ENCODE measurements around the gene PRDX5.

The PRDX5 gene

DNA sequence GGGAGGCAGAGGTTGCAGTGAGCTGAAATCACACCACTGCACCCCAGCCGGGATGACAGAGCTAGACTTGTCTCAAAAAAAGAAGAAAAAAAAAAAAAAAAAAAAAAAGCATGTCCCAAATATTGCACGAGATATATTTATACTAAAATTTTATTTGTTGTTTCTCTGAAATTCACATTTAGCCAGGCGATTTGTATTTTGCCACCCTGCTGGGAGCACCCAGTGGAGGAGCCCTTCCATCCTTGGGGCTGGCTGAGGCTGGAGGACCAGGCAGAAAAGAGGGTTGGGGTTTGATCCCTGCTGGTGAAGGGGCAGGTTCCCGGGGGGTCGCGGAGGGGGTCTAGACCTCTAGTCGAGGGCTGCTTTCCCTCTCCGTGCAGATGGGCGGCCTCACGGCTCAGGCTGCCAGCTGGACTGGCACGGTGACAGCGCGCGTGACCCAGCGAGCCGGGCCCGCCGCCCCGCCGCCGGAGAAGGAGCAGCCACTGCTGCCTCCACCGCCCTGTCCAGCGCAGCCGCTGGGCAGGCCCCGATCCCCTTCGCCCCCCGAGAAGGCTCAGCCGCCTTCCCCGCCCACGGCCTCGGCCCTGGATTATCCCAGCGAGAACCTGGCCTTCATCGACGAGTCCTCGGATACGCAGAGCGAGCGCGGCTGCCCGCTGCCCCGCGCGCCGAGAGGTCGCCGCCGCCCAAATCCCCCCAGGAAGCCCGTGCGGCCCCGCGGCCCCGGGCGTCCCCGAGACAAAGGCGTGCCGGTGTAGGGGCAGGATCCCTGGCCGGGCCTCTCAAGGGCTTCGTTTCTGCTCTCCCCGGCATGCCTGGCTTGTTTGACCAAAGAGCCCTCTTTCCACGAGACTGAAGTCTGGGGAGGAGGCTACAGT lies 18.7 kb upstream of the PRDX5 start:
- POLR2A ChIA-PET, result no interaction called here

DNA sequence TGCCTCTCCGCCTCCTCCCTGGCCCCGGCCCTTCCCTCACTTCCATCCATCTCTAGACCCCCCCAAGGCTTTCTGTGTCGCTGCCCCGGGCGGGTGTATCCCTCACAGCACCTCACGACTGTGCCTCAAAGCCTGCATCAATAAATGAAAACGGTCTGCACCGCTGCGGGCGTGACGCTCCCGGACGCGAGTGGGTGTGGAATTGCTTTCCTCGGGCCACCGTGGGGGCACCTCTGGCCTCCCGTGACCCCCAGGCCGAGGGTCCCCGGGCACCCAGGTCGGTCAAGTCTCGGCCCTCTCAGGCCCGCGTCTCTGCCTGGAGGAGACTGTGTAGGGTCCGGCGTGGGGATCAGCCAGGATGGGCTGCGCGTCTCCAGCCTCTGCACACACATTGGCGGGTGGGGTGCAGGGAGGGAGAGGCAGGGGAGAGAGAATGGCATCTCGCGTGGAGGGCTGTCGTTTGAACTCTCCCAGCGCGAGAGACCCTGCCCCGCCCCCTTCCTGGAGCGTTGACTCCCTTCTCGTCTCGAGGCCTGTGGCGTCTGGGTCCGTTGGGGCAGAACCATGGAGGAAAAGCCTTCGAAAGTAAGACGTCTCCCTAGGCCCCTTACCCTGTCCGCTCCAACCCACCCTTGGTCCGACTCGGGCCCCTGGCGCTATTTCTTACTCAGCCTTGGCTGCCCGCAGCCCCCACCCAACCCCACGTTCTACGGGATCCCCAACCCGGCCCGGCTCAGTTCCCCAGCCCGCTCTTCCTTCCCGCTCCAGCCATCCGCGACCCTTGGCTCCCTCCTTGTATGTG lies 17.9 kb upstream of the PRDX5 start, which contains the start of gene CATSPERZ:
CATSPERZ (plus strand) TSS at position 512 of the 802 bp plus-strand sequence; CDS start at position 565, 53 bp downstream.
- DNase-seq (ENCODE audit: low read depth, low spot score), result no peak
- H3K4me3 ChIP-seq (ENCODE audit: low read depth, low read length), result peak within 1 kb of the TSS; percentile 49
- ChIA-PET CTCF (interaction anchor here (0.9 to 8.2 kb wide), 27 partner anchors 7 to 351 kb away, joined by 3 to 305 read pairs (median 8); partner anchors contain the start of genes BAD, FERMT3, GPR137 and KCNK4), POLR2A (interaction anchor here (1.6 kb wide), 2 partner anchors 29 to 96 kb away, joined by 5 to 6 read pairs; no protein-coding TSS in a partner anchor)
- TF ChIP-seq, protein P1, sequence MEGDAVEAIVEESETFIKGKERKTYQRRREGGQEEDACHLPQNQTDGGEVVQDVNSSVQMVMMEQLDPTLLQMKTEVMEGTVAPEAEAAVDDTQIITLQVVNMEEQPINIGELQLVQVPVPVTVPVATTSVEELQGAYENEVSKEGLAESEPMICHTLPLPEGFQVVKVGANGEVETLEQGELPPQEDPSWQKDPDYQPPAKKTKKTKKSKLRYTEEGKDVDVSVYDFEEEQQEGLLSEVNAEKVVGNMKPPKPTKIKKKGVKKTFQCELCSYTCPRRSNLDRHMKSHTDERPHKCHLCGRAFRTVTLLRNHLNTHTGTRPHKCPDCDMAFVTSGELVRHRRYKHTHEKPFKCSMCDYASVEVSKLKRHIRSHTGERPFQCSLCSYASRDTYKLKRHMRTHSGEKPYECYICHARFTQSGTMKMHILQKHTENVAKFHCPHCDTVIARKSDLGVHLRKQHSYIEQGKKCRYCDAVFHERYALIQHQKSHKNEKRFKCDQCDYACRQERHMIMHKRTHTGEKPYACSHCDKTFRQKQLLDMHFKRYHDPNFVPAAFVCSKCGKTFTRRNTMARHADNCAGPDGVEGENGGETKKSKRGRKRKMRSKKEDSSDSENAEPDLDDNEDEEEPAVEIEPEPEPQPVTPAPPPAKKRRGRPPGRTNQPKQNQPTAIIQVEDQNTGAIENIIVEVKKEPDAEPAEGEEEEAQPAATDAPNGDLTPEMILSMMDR (IDR thresholded peaks at IDR 0.05; ENCODE audit: insufficient read depth, low read length, missing control alignments), result no peak

More for the DNA sequence above, 18.7 kb upstream of the PRDX5 start:
- CTCF ChIA-PET, result interaction anchor here (1.1 to 3.2 kb wide), 3 partner anchors 10 to 91 kb away, joined by 3 to 15 read pairs (median 4); no protein-coding TSS in a partner anchor
- H3K4me3 ChIP-seq (ENCODE audit: low read depth, low read length), result peak overlapping the region; percentile 32
- TF ChIP-seq, protein P1 (IDR thresholded peaks at IDR 0.05; ENCODE audit: insufficient read depth, low read length, missing control alignments), result no peak
- DNase-seq (ENCODE audit: low read depth, low spot score), result no peak

DNA sequence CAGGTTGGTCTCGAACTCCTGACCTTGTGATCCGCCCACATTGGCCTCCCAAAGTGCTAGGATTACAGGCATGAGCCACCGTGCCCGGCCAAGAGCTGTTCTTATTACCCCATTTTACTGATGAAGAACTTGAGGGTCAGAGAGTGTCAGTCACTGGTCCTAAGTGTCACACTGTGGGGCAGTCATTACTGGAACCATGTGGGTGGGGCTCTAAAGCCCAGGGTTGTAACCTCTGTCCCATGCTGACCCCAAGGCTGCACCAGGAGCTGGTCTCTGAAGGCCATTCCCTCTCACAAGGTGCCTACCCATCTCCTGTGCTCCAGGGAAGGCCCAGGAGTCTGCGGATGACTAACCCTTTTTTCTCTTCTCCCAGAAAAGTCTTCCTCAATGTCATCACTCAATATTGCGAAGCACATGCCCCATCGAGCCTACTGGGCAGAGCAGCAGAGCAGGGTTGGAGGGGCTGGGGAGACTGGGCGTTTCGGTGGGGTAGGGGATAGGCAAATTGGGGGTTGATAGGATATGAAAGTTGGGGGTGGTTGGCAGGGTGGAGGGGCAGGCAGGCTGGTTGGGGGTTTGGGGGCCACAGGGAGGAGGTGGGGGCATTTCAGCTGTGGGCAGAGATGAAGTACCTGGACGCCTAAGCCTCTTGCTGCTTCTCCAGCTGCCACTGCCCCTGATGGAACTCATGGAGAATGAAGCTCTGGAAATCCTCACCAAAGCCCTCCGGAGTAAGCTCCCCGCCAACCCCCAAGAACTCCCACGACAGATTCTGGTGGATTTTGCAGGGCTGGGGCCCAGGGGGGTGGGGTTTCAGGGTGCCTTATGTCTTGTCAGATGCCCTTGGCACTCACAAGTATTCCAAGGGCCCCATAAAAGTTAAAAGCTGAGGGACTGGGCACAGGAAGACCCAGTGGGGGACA lies 14.6 kb upstream of the PRDX5 start:
- DNase-seq (ENCODE audit: low read depth, low spot score), result no peak
- CTCF ChIA-PET, result interaction anchor here (0.6 to 8.2 kb wide), 37 partner anchors 9 to 466 kb away, joined by 3 to 305 read pairs (median 9); partner anchors contain the start of genes BAD, FERMT3, GPR137 and KCNK4
- POLR2A ChIA-PET, result interaction anchor here (1.0 to 2.3 kb wide), 3 partner anchors 15 to 51 kb away, joined by 3 to 12 read pairs (median 3); partner anchors contain the start of gene PRDX5
- no peak overlapping the region for H3K4me3 ChIP-seq (ENCODE audit: low read depth, low read length)
- TF ChIP-seq, protein P1 (IDR thresholded peaks at IDR 0.05; ENCODE audit: insufficient read depth, low read length, missing control alignments), result no peak

DNA sequence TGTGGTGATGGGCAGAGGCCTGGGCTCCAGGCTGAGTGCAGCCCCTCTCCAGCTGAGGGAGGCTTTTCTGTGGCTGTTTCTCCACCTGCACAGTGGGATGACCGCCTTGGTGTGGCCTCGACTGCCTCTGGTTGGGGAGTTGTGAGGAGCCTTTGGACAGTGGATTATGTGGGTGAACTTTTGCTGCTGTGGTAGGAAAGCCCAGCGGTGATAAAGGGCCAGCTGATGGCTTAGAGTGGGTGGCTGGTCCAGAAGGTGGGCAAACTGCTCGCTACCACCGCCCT lies 13.9 kb upstream of the PRDX5 start:
- H3K4me3 ChIP-seq (ENCODE audit: low read depth, low read length), result peak overlapping the region; percentile 73
- ChIA-PET CTCF (interaction anchor here (0.6 to 8.2 kb wide), 32 partner anchors 10 to 304 kb away, joined by 3 to 305 read pairs (median 10); partner anchors contain the start of genes BAD, FERMT3, GPR137 and KCNK4), POLR2A (interaction anchor here (1.3 to 2.3 kb wide), 4 partner anchors 14 to 118 kb away, joined by 4 to 12 read pairs (median 10); partner anchors contain the start of genes PRDX5, STIP1 and TRMT112)
- DNase-seq (ENCODE audit: low read depth, low spot score), result no peak
- TF ChIP-seq, protein P1 (IDR thresholded peaks at IDR 0.05; ENCODE audit: insufficient read depth, low read length, missing control alignments), result no peak

DNA sequence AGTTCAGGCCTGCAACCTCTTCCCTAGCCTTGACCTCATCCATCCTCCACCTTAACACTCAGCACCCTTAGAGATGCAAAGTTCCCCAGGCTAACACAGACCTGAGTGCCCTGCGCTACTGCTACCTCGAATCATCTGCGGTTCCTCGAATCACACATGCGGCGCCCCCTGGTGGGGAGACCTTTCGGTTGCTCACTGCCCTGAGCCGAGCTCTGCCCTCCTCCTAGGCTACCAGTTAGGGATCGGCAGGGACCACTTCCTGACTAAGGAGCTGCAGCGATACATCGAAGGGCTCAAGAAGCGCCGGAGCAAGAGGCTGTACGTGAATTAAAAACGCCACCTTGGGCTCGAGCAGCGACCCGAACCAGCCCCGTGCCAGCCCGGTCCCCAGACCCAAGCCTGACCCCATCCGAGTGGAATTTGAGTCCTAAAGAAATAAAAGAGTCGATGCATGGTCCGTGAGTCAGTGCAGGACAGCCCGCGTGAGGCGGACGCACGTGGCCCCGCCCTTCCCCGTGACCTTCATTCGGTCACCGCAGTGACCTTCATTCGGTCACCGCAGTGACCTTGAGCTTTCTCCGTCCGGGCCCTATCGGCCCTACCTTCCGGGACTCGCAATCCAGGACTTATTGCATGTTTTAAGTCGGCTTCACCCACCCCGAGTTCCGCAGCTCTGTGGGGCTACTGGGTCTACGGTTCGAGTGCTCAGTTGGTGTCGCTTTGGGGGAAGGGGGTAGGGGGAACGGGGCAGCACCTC lies 13.4 kb upstream of the PRDX5 start:
- DNase-seq (ENCODE audit: low read depth, low spot score), result no peak
- ChIA-PET POLR2A (interaction anchor here (0.6 to 2.3 kb wide), 8 partner anchors 13 to 119 kb away, joined by 3 to 12 read pairs (median 4); partner anchors contain the start of genes PRDX5, STIP1 and TRMT112), CTCF (interaction anchor here (0.6 to 8.2 kb wide), 40 partner anchors 10 to 466 kb away, joined by 3 to 305 read pairs (median 8); partner anchors contain the start of genes BAD, FERMT3, FKBP2 and GPR137)
- H3K4me3 ChIP-seq (ENCODE audit: low read depth, low read length), result peak overlapping the region; percentile 73
- TF ChIP-seq, protein P1 (IDR thresholded peaks at IDR 0.05; ENCODE audit: insufficient read depth, low read length, missing control alignments), result peak; percentile 93

Measured in AG04449 (cell line).